HepG2 (cell line): ENCODE measurements around the gene MASP1. TPM values are rescaled to one million over a fixed set of nuclear protein-coding genes. Genes with fewer than 3 reads are reported as not detected.

Source experiments
- ATAC-seq: fragments of 200-7000 bp; cut with Tn5 transposase; 3 replicates; pipeline ENCODE4 v1.9.1; 2020; ENCODE audit warnings: mild to moderate bottlenecking, moderate library complexity
- BruUV-seq: library from RNA; stranded (reverse); fragments of 400-500 nt; replicated peaks from 2 replicates; lab custom pipeline; 2021; lab: Mats Ljungman, UMichigan
- CTCF ChIA-PET: fragments of 300-600 bp; formaldehyde crosslinking; extraction: SDS; loops from one replicate; lab custom pipeline; 2021; ENCODE audit warnings: low total read pairs, inconsistent platforms, low intra/inter-chr PET ratio; lab: Yijun Ruan, JAX
- POLR2A ChIA-PET: fragments of 350-600 bp; sonication (Branson Sonifier 250); formaldehyde crosslinking; loops from one replicate; lab custom pipeline; 2020; ENCODE audit warnings: antibody characterized with exemption, inconsistent platforms; lab: Yijun Ruan, JAX
- DNase-seq: peaks from one replicate; pipeline ENCODE4 v3.0.0-alpha.2; 2015; ENCODE audit warnings: low spot score
- FAIRE-seq: peaks from 3 replicates; lab custom pipeline; 2011; peaks lifted over from hg19 to GRCh38; lab: Jason Lieb, UNC
- H2AFZ ChIP-seq: one replicate; pipeline ENCODE4 v1.6.1; 2011; ENCODE audit warnings: low read length, inconsistent platforms
- H3K27ac ChIP-seq: fragments of 300-600 bp; 3 replicates; pipeline ENCODE4 v1.8.0; 2011; ENCODE audit warnings: mixed run types, mild to moderate bottlenecking, mixed read lengths, low read length, inconsistent platforms; ENCODE audit not compliant: insufficient read depth; ENCODE audit errors: extremely low read length
- H3K27me3 ChIP-seq, 2 experiments: fragments of 200-600 bp in 1 of 2; 2 replicates in 1 of 2; 3 replicates in 1 of 2; pipeline versions ENCODE4 v1.6.0 to v1.8.0; 2011; ENCODE audit warnings: low read length in 2 of 2, mild to moderate bottlenecking in 2 of 2, moderate library complexity in 2 of 2, inconsistent platforms in 1 of 2; ENCODE audit not compliant: insufficient read depth in 2 of 2, control insufficient read depth in 1 of 2
- H3K36me3 ChIP-seq, 2 experiments: fragments of 200-600 bp in 1 of 2; replicated peaks in 1 of 2; 2 replicates in 1 of 2; 3 replicates in 1 of 2; pipeline versions ENCODE4 v1.5.1 to v1.8.0; 2011; ENCODE audit warnings: low read length in 2 of 2, inconsistent platforms in 1 of 2; ENCODE audit not compliant: insufficient read depth in 2 of 2, control insufficient read depth in 1 of 2
- H3K4me1 ChIP-seq: 2 replicates; pipeline ENCODE4 v1.5.1; 2012; ENCODE audit warnings: low read length, inconsistent platforms; ENCODE audit not compliant: insufficient read depth
- H3K4me2 ChIP-seq: 2 replicates; pipeline ENCODE4 v1.6.0; 2011; ENCODE audit warnings: low read depth, low read length, inconsistent platforms
- H3K4me3 ChIP-seq, 3 experiments: fragments of 200-600 bp in 1 of 3; sonication (generic), shearing (Covaris generic) in 1 of 3; replicated peaks in 1 of 3; 2 replicates each; pipeline ENCODE4 v1.5.1; 2011 to 2016; ENCODE audit warnings: low read length in 3 of 3, inconsistent platforms in 2 of 3, low read depth in 2 of 3, mild to moderate bottlenecking in 2 of 3, control low read depth in 1 of 3, mixed read lengths in 1 of 3; ENCODE audit not compliant: insufficient read depth in 1 of 3
- H3K79me2 ChIP-seq: one replicate; pipeline ENCODE4 v1.6.1; 2011; ENCODE audit warnings: low read length, inconsistent platforms; ENCODE audit not compliant: insufficient read depth
- H3K9ac ChIP-seq: 2 replicates; pipeline ENCODE4 v1.6.0; 2011; ENCODE audit warnings: mild to moderate bottlenecking, low read depth, low read length, inconsistent platforms; ENCODE audit not compliant: insufficient read depth
- H3K9me3 ChIP-seq: 2 replicates; pipeline ENCODE4 v1.5.1; 2012; ENCODE audit warnings: mild to moderate bottlenecking, low read length
- H4K20me1 ChIP-seq: 2 replicates; pipeline ENCODE4 v1.6.0; 2011; ENCODE audit warnings: inconsistent platforms, mild to moderate bottlenecking, low read length, moderate library complexity; ENCODE audit not compliant: insufficient read depth
- RBFOX2 ChIP-seq: fragments of 200-400 bp; formaldehyde crosslinking; IDR thresholded peaks from 2 replicates; pipeline ENCODE4 v1.6.1; 2017; ENCODE audit warnings: low read depth, mild to moderate bottlenecking, low read length
- TAF15 ChIP-seq: fragments of 200-400 bp; formaldehyde crosslinking; IDR thresholded peaks from one replicate; pipeline ENCODE4 v1.6.1; 2018; ENCODE audit warnings: mild to moderate bottlenecking, low read depth, low read length; ENCODE audit not compliant: poor library complexity, severe bottlenecking
- TOE1 ChIP-seq: sonication (generic); formaldehyde crosslinking; IDR thresholded peaks from 2 replicates; pipeline ENCODE4 v1.4.0; 2020; ENCODE audit warnings: mild to moderate bottlenecking, missing genetic modification reagents
- WGBS: methylation state at CpG from one replicate; pipeline ENCODE4 v1.1.6; 2017; ENCODE audit warnings: low lambda C conversion rate; 5-methylcytosine and 5-hydroxymethylcytosine counted together
- in situ Hi-C: cut with HindIII; loops from 2 replicates; pipeline ENCODE4 v1.10.0; 2017; ENCODE audit warnings: low pct_unique_long_range_greater_than_20kb; ENCODE audit not compliant: extremely low pct_ligation_motif_present
- intact Hi-C: fragments of 100-400 bp; cut with micrococcal nuclease; formaldehyde crosslinking; loops from one replicate; pipeline ENCODE4 v1.10.0; 2022; ENCODE audit not compliant: unreplicated experiment
- polyA plus RNA-seq, 8 experiments: library from polyadenylated mRNA; depleted of rRNA in 3 of 8; stranded (reverse) in 7 of 8; unstranded in 1 of 8; fragments of >200 nt; fragmentation: Illumina TruSeq in 4 of 8; extraction: Trizol in 4 of 8; gene quantifications; 2 replicates each; pipeline versions ENCODE4 v1.2.1 to v1.2.3, GENCODE V29; 2011 to 2016; ENCODE audit warnings: low read depth in 4 of 8, missing spikeins in 1 of 8, mixed read lengths in 1 of 8; ENCODE audit not compliant: insufficient read depth in 1 of 8
- total RNA-seq, 5 experiments: library from RNA; depleted of rRNA; stranded (reverse); fragments of >200 nt; fragmentation: Illumina TruSeq; extraction: Trizol; gene quantifications; 2 replicates each; pipeline ENCODE4 v1.2.3, GENCODE V29; 2016; ENCODE audit warnings: low read depth in 1 of 5
- TF ChIP-seq, protein P1 (sequence below): IDR thresholded peaks from 2 replicates; pipeline ENCODE4 v1.6.1; 2016; ENCODE audit warnings: low read depth, missing genetic modification reagents, missing compliant biosample characterization

MASP1 gene
- total and polyA plus RNA-seq, 2 of the 13 experiments (the other 11 are each of a cell fraction or from before 2014, with no cell fraction given) = 10.8 to 56.0 TPM

DNA sequence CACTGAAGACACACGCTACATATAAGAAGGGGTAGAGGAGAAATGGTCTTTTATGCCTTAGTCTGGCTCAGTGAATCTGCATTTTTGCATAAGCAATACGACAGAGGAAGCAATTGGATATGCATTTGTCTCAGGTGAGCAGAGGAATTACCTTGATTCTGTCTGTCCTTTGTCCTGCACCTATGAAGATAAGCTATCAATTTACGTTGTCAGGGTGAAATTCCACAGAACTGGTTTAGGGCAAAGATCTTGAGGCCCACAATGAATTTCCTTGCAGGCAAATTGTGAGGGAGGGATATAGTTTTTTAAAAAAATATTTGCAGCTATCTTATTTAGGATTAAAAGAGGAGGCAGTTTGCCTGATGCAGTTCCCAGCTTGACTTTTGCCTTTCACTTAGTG is 31.6 kb upstream of the MASP1 start:
- Histone ChIP-seq H3K4me2 (no peak overlapping the region), H3K36me3 (no peaks in the 10 kb centered on the region), H3K27me3 (0 out of 5 replicates have a peak, but pooled peaks cover 0 to 2% of the 10 kb centered on the region in 2 experiments), H3K27ac (no peak overlapping the region), H3K9ac (no peak overlapping the region), H3K79me2 (no peaks in the 10 kb centered on the region), H3K9me3 (no peaks in the 10 kb centered on the region), H3K4me3 (no peak overlapping the region), H3K4me1 (no peaks in the 10 kb centered on the region), H2AFZ (no peak overlapping the region), H4K20me1 (no peaks in the 10 kb centered on the region)
- ChIA-PET POLR2A (no interaction called here), CTCF (interaction anchor here (0.6 kb wide), 1 partner anchor 390 kb away, joined by 3 read pairs; no protein-coding TSS in a partner anchor)
- BruUV-seq = no TSS peak
- DNase-seq (no peak), FAIRE-seq (no peak), ATAC-seq (no peak)
- no peak for TF ChIP-seq RBFOX2
- TF ChIP-seq TAF15 = no peak
- no peak for TF ChIP-seq TOE1 (CRISPR knock-in tag)
- TF ChIP-seq, protein P1, sequence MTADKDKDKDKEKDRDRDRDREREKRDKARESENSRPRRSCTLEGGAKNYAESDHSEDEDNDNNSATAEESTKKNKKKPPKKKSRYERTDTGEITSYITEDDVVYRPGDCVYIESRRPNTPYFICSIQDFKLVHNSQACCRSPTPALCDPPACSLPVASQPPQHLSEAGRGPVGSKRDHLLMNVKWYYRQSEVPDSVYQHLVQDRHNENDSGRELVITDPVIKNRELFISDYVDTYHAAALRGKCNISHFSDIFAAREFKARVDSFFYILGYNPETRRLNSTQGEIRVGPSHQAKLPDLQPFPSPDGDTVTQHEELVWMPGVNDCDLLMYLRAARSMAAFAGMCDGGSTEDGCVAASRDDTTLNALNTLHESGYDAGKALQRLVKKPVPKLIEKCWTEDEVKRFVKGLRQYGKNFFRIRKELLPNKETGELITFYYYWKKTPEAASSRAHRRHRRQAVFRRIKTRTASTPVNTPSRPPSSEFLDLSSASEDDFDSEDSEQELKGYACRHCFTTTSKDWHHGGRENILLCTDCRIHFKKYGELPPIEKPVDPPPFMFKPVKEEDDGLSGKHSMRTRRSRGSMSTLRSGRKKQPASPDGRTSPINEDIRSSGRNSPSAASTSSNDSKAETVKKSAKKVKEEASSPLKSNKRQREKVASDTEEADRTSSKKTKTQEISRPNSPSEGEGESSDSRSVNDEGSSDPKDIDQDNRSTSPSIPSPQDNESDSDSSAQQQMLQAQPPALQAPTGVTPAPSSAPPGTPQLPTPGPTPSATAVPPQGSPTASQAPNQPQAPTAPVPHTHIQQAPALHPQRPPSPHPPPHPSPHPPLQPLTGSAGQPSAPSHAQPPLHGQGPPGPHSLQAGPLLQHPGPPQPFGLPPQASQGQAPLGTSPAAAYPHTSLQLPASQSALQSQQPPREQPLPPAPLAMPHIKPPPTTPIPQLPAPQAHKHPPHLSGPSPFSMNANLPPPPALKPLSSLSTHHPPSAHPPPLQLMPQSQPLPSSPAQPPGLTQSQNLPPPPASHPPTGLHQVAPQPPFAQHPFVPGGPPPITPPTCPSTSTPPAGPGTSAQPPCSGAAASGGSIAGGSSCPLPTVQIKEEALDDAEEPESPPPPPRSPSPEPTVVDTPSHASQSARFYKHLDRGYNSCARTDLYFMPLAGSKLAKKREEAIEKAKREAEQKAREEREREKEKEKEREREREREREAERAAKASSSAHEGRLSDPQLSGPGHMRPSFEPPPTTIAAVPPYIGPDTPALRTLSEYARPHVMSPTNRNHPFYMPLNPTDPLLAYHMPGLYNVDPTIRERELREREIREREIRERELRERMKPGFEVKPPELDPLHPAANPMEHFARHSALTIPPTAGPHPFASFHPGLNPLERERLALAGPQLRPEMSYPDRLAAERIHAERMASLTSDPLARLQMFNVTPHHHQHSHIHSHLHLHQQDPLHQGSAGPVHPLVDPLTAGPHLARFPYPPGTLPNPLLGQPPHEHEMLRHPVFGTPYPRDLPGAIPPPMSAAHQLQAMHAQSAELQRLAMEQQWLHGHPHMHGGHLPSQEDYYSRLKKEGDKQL = no peak
- WGBS = 9% methylated on average over 3 of the region's 3 CpGs
- intact Hi-C loops = no loop called here
- in situ Hi-C loops = no loop called here
